HEK293 (cell line): Measurements from ENCODE around the gene HS3ST3A1.

Source experiments
- PRDM10 ChIP-seq: fragments of 450-650 bp; formaldehyde crosslinking; IDR thresholded peaks from 2 replicates; pipeline ENCODE4 v1.5.1; 2016; ENCODE audit warnings: missing biosample characterization, missing genetic modification characterization
- REST ChIP-seq: fragments of 450-650 bp; formaldehyde crosslinking; IDR thresholded peaks from 2 replicates; pipeline ENCODE4 v1.5.1; 2016; ENCODE audit warnings: missing biosample characterization, missing genetic modification characterization
- TCF7L2 ChIP-seq: IDR thresholded peaks from 2 replicates; pipeline ENCODE4 v1.6.1; 2011; ENCODE audit warnings: low read depth, mild to moderate bottlenecking, inconsistent platforms, low read length, moderate library complexity, borderline replicate concordance
- ZIC2 ChIP-seq: fragments of 450-650 bp; formaldehyde crosslinking; IDR thresholded peaks from 2 replicates; pipeline ENCODE4 v1.5.1; 2016; ENCODE audit warnings: missing biosample characterization, missing genetic modification characterization
- ZNF274 ChIP-seq, 2 experiments: fragments of 200-500 bp in 1 of 2; fragments of 450-650 bp in 1 of 2; sonication (Bioruptor generic) in 1 of 2; formaldehyde crosslinking in 1 of 2; IDR thresholded peaks; 2 replicates each; pipeline versions ENCODE4 v1.5.1 to v1.6.1; 2014 to 2016; ENCODE audit warnings: borderline replicate concordance in 1 of 2, inconsistent platforms in 1 of 2, low read length in 1 of 2, missing biosample characterization in 1 of 2, missing genetic modification characterization in 1 of 2

GRCh38 chr17:13576661-13577526 lies 24.8 kb downstream of the HS3ST3A1 start:
- TF ChIP-seq PRDM10 (tag by site-specific recombination) (no peak), REST (tag by site-specific recombination) (no peak), TCF7L2 (no peak), ZIC2 (tag by site-specific recombination) (no peak), ZNF274 (IDR thresholded peaks at IDR 0.05; ENCODE audit: low read length) (no peak), ZNF274 (tag by site-specific recombination; IDR thresholded peaks at IDR 0.05; ENCODE audit: borderline replicate concordance) (no peak)
